Stimulated activated naive CD4-positive, alpha-beta T cell (primary cell): Measurements from ENCODE around the gene CMC1.
"Not testable (repeated sequence)": the region's sequence is repeated elsewhere in the genome, so short reads cannot be mapped to it uniquely, and the experiment has no call there.

Experiments
- DNase-seq, 6 experiments: peaks; one replicate each; lab custom pipeline; 2025; lab: John Stamatoyannopoulos, UW

CMC1 gene

DNA sequence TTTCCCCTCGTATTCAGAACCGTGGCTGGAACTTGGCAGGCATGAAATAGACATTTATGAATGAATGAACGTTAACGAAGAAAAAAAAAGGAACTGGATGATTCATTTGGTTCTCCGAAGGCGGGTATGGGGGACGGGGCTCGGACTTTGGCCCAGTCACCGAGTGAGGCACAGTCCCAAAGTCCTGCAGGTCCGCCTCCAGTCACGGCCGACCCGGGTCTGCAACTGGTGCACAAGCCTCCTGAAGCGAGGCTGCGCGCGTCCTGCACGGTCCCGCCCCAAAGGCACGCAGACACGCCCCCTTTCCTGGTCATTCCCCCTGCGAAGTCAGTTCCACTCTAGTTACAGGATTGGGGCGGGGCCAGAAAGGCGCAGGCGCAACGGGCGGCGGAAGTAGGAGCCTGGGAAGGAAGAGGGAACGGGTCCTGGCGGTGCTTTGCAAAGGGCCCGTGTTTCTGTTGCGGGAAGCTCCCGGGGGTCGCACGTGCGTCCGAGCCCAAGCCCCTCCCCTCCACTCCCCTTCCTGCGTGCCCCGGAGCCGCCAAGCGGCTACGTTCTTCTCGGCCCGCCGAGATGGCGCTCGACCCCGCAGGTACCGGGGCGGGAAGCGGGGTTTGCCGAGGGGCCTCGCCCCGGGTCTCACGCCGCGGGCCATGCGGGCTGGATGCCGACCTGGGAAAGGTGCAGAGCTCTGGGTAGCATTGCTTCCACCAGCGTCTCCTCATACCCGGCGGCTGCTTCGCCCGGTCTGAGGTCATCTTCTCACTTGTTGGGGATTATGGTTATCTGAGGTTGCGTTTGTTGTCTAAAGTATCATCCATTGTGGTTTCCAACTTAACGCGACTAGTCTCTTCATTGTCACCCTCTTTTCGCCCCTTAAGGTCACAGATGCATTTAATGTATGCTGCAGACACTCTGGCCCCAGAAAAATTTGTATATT lies at the start of gene CMC1:
Gene CMC1, plus strand, starts transcription at position 399 of the 940 bp plus-strand sequence. Its CDS starts 175 bp downstream, at position 574.
- peak; percentile 73 to 92 (median 84) for DNase-seq

- DNase-seq = no peak
These were observed 43.3 kb upstream of the CMC1 start for GRCh38 chr3:28198161-28198560.

GRCh38 chr3:28198974-28199373 lies 42.4 kb upstream of the CMC1 start:
- no peak for DNase-seq

DNA sequence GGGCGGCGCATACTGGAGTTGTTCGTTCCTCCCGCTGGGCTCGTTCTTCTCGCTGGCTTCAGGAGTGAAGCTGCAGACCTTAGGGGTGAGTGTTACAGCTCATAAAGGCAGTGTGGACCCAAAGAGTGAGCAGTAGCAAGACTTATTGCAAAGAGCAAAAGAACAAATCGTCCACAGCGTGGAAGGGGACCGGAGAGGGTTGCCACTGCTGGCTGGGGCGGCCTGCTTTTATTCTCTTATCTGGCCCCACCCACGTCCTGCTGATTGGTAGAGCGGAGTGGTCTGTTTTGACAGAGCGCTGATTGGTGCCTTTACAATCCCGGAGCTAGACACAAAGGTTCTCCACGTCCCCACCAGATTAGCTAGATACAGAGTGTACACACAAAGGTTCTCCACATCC lies 41.8 kb upstream of the CMC1 start:
- not testable (repeated sequence) for DNase-seq

GRCh38 chr3:28200366-28200848 lies 41.0 kb upstream of the CMC1 start:
- DNase-seq = peak in 2 of 6 experiments; percentile 3 to 21

- no peak for DNase-seq
These were observed 34.9 kb upstream of the CMC1 start for GRCh38 chr3:28206479-28206878.

- DNase-seq = no peak
These were observed 34.3 kb upstream of the CMC1 start for GRCh38 chr3:28207000-28207733.

DNA sequence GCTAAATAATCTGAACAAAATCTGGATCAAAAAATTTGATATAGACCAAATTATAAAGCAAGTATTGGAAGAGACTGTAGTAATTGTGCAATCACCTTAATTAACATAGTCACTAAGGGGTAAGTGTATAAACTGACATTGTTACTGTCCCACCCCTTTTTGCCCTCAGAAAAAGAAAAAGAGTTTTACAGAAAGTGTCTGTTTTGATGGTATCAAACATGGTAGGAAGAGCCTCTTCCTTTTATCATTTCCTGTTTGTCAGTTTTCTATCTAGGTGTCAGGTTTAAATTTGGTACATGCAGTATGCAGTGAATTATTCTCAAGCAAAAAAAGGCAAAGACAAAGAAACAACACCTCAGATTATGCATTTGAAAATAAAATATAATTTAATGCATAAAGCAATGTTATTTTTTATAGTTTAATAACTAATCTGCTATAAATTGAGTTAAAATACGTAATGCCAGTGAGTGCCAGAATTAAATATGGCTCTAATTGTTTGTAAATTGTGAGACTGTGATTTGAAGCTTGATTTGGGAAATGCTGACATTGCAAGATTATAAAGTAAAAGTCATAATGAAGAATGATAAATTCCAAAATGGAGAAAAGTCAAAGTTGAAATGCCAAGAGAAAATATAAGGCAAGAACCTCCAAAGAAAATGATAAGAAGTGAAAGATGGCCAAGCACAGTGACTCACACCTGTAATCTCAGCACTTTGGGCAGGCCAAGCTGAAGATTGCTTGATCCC lies 30.3 kb upstream of the CMC1 start:
- DNase-seq = peak in 3 of 6 experiments; percentile 33 to 61 (median 61)

- no peak for DNase-seq
These were observed 28.7 kb upstream of the CMC1 start for GRCh38 chr3:28212681-28213080.

DNA sequence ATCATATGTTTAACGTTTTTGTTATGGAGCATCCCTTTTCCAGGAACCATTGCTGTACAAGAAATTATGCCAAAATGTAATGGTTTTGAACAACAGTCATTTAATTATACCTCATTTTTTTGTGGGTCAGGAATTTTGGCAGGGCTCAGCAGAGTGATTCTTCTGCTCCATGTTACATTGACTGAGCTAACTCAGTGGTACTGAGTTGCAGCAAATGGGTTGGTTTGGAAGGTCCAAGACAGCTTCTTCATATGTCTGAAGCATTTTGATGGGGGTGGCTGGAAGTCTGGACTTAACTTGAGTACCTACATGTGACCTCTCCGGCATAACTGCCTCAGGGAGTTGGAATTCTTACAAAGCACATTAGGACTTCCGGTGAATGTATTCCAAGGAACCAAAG lies 26.0 kb upstream of the CMC1 start:
- DNase-seq = no peak

DNA sequence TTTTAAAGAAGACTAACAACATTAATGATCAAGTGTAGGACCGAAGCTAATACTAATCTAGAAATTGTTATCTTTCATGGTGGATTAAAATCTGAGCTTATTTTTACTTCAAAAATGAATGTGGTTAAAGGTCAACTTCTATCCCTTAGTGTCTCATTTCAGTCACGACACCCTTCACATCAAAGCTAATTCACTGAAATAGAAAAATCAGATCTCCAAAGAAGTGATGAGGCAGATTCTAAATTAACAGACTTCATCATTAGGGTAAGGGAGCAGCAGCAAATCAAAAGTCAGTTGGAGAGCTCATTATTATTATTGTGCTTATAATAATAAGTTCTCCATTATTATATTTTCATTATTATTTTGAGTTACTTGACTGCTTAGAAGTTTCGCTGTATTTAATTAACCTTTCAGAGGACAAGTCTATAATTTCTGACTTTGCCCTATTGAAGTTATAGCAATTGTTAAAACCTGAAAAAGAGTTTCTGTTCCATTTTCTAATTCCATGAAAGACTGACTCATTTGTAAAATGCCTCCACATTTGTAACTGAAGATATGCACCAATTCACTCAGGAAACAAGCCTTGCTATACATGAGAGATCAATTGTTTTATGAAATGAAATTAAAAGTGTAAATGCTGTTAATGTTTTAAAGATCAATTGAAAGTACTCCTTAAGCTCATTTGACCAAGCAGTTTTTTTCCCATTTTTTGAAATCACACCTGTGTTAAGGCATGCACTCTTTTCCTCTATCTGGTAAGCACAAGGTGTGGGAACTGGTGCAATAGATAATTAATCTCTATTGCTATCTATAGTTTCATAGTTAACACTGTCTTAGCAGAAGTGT lies 23.1 kb upstream of the CMC1 start:
- DNase-seq = no peak

- DNase-seq = no peak
These were observed 22.6 kb upstream of the CMC1 start for GRCh38 chr3:28218917-28219198.

GRCh38 chr3:28224430-28224829 lies 17.0 kb upstream of the CMC1 start:
- no peak for DNase-seq

DNA sequence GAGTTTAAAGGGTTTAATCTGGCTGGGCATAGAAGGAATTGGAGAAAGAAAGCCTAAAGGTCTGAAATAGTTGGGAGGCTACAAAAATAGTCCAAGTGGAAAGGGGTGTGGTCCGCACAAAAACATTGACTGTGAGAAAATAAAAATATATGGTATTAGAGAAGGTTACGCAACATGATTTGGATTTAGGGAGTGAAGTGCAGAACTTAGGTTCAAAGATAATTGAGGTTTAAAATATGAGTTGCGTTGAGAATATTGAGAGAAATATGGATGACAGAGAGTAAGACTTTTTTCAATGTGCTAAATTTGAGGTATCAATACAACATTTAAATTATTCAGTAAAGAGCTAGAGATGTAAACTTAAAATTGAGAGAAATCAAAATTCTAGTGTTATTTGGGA lies 15.4 kb upstream of the CMC1 start:
- no peak for DNase-seq

DNA sequence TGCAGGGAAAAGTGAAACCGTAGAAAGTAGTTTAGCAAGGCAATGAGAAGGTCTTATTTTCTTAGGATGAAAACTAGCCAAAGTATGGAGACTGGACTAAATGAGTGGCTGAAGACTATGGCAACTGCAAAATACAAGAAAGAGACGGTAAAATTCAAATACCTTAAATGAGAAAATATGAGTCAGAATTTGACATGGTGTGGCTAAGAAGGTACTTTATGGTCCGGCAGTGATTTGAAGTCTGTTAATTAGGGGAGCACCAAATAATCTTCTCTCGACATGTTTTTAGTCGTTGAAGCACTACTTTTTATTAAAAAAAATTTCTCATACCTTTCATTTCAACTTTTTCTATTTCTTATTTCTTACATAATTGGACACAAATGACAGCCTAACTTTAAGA lies 12.8 kb upstream of the CMC1 start:
- DNase-seq = no peak

GRCh38 chr3:28232659-28233058 lies 8.8 kb upstream of the CMC1 start:
- DNase-seq = no peak

DNA sequence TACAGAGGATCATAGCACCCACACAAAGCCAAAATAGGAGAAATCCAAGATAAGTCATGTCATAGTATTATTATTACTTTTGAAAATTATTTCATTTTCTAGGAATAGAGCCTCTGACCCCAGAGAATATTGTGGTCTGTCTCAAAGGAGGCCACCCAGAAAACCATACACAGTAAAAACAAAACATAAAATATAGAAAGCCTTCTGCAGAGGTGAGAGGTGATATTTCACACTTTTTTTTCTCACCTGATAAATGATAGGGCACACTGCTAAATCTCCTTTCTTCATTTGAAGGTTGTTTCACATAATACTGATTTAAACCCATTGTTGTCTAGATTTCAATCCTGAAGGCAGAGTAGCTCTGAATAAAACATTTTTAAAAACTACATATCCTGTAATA lies 7.0 kb upstream of the CMC1 start:
- DNase-seq = no peak

- DNase-seq = no peak
These were observed 2.3 kb upstream of the CMC1 start for GRCh38 chr3:28239108-28239507.

- DNase-seq = peak in 1 of 6 experiments; percentile 4
These were observed 978 bp upstream of the CMC1 start for GRCh38 chr3:28240441-28240840.

DNA sequence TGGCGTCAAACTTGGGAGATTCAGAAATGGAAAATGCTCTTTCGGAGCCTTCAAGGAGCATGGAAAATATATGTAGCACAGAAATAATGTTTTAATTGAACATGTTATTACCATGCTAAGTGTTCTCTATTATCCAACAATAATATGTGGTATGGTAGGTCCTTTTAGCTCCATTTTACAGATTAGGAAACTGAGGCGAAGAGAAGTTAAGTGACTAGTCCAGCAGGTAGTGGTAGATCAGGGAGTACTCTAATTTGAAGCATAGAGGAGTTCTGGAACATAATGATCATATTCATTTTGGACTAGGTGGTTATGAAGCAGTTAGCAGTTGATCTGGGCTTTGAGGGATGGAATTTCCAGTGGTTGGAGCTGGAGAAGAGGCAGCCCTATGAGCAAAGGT lies 1.1 kb downstream of the CMC1 start:
- DNase-seq = no peak

DNA sequence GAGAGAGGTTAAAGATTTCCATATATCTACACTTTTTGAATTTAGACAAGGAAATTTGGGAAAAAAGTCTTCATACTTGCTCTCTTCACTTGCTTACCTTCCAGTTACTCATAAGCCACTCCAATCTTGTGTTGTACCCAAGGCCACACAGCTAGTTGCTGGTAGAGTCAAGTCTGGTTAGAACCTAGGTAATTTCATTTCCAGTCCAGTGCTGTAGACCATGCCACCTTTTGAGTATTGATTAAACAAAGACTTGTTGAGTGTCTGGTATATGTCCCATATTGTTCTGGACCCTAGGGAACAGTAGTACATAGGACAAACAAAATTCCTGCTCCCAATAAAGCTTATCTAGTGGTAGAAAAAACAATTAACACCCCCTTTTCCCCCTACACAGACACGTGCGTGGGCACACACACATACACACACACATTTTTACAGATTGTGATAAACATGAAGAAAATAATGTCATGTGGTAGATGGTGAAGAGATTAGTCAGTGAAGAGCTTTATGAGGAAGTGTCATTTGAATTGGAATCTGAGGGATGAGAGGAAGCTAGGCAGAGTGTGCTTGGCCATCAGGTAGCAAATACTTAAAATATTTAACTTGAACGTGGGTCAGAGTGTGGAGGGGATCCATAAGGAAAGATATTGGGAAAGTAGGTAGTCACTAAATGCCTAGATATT lies 2.1 kb downstream of the CMC1 start:
- peak in 1 of 6 experiments; percentile 9 for DNase-seq
